IPS DF 6.9 (cell line): ENCODE data around the gene CHRNG.

Experiments
- DNase-seq: peaks from one replicate; pipeline ENCODE4 v3.0.0-alpha.2; 2013; ENCODE audit warnings: low read depth, low spot score
- H3K27ac ChIP-seq: one replicate; pipeline ENCODE4 v1.5.1; 2013; ENCODE audit warnings: low read length, control low read depth
- H3K27me3 ChIP-seq: 2 replicates; pipeline ENCODE4 v1.6.1; 2013; ENCODE audit warnings: mild to moderate bottlenecking, low read length; ENCODE audit not compliant: control insufficient read depth, insufficient read depth
- H3K36me3 ChIP-seq: 2 replicates; pipeline ENCODE4 v1.6.1; 2013; ENCODE audit warnings: low read length; ENCODE audit not compliant: control insufficient read depth, insufficient read depth
- H3K4me1 ChIP-seq: 2 replicates; pipeline ENCODE4 v1.6.1; 2013; ENCODE audit warnings: low read length; ENCODE audit not compliant: control insufficient read depth, insufficient read depth
- H3K4me3 ChIP-seq: 2 replicates; pipeline ENCODE4 v1.5.1; 2013; ENCODE audit warnings: mild to moderate bottlenecking, low read length
- H3K9me3 ChIP-seq: 2 replicates; pipeline ENCODE4 v1.6.1; 2013; ENCODE audit warnings: low read length, inconsistent platforms; ENCODE audit not compliant: control insufficient read depth, insufficient read depth
- whole genome bisulfite sequencing: extraction: QIAGEN DNeasy Blood & Tissue Kit; methylation state at CpG from one replicate; pipeline ENCODE4 v1.1.7; 2013; ENCODE audit warnings: mixed read lengths, missing lambda C conversion rate; ENCODE audit not compliant: insufficient read length, insufficient coverage; 5-methylcytosine and 5-hydroxymethylcytosine counted together

Gene CHRNG

GRCh38 chr2:232577841-232578240 lies 38.3 kb downstream of the CHRNG start:
- H3K36me3 ChIP-seq, result peaks cover 6% of the 10 kb centered on the region; the same call in 1 of the 2 replicates
- no peak overlapping the region for H3K4me3 ChIP-seq
- WGBS, result no CpG with 5 or more reads among the region's 2 CpGs
- no peak for DNase-seq
- no peaks in the 10 kb centered on the region for H3K4me1 ChIP-seq
- H3K9me3 ChIP-seq, result no peaks in the 10 kb centered on the region
- no peaks in the 10 kb centered on the region for H3K27me3 ChIP-seq
- no peak overlapping the region for H3K27ac ChIP-seq

DNA sequence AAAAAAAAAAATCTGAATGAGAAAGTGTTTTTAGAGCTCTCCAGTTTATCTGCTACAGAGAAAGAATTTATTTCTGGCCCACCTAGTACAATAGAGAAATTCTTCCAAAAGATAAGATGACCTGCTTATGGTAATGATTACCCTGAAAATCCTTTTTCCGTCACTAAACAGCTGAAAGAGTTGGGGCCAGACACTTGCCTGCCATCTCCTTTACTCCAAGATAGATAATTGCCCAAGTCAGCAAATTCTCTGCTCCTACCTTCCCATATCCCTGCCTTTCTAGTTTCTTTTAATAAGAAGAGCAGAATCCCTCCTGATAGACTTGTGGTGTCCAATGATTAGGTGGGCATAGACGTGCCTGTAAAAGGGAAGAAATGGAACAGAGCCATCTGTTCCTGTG lies 39.1 kb downstream of the CHRNG start:
- no CpG with 5 or more reads among the region's 2 CpGs for WGBS
- DNase-seq, result no peak
- no peak overlapping the region for H3K27ac ChIP-seq
- peaks cover 6% of the 10 kb centered on the region; the same call in 1 of the 2 replicates for H3K36me3 ChIP-seq
- no peaks in the 10 kb centered on the region for H3K4me1 ChIP-seq
- no peaks in the 10 kb centered on the region for H3K9me3 ChIP-seq
- no peaks in the 10 kb centered on the region for H3K27me3 ChIP-seq
- H3K4me3 ChIP-seq, result no peak overlapping the region

- H3K27ac ChIP-seq, result no peak overlapping the region
- no peak for DNase-seq
- no peak overlapping the region for H3K4me3 ChIP-seq
- no CpG with 5 or more reads among the region's 6 CpGs for WGBS
- H3K4me1 ChIP-seq, result no peaks in the 10 kb centered on the region
- H3K36me3 ChIP-seq, result peaks cover 3% of the 10 kb centered on the region; the same call in 1 of the 2 replicates
- no peaks in the 10 kb centered on the region for H3K27me3 ChIP-seq
- no peaks in the 10 kb centered on the region for H3K9me3 ChIP-seq
Measured at GRCh38 chr2:232580648-232580981, 41.1 kb downstream of the CHRNG start.

- no peak overlapping the region for H3K4me3 ChIP-seq
- no peak for DNase-seq
- no peaks in the 10 kb centered on the region for H3K4me1 ChIP-seq
- no peaks in the 10 kb centered on the region for H3K27me3 ChIP-seq
- no peak overlapping the region for H3K27ac ChIP-seq
- H3K36me3 ChIP-seq, result peaks cover 3% of the 10 kb centered on the region; the same call in 1 of the 2 replicates
- no peaks in the 10 kb centered on the region for H3K9me3 ChIP-seq
Measured at GRCh38 chr2:232581725-232582124, 42.2 kb downstream of the CHRNG start.

DNA sequence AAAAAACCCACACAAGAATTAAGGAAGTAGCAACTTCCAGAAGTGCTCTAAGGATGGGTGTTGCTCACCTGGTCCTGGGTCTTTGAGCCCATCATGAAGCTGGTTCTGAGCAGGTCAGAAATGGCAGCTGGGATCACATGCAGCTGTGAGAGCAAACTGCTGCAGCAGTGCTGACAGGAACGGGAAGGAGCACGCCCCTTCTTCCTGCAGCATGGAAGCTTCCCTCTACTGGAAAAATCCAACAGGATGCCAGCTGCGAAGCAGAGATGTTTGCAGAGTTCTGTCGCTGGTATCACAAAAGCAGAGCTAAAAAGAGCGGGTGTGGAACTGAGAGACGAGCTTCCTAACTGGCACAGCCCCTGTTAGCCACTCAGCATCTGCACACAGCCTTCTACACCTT lies 44.7 kb downstream of the CHRNG start:
- no peaks in the 10 kb centered on the region for H3K9me3 ChIP-seq
- H3K36me3 ChIP-seq, result 0 out of 2 replicates have a peak, but pooled peaks cover 3% of the 10 kb centered on the region
- no peaks in the 10 kb centered on the region for H3K27me3 ChIP-seq
- no peak overlapping the region for H3K4me3 ChIP-seq
- DNase-seq, result no peak
- no CpG with 5 or more reads among the region's 6 CpGs for WGBS
- H3K27ac ChIP-seq, result no peak overlapping the region
- H3K4me1 ChIP-seq, result peaks cover 3% of the 10 kb centered on the region; the same call in 1 of the 2 replicates

GRCh38 chr2:232586943-232587505 lies 47.5 kb downstream of the CHRNG start:
- Histone ChIP-seq H3K9me3 (no peaks in the 10 kb centered on the region), H3K27ac (no peak overlapping the region), H3K4me3 (no peak overlapping the region), H3K27me3 (no peaks in the 10 kb centered on the region), H3K4me1 (peaks cover 3% of the 10 kb centered on the region; the same call in 1 of the 2 replicates), H3K36me3 (no peaks in the 10 kb centered on the region)
- DNase-seq, result no peak
- WGBS, result no CpG with 5 or more reads among the region's 5 CpGs

DNA sequence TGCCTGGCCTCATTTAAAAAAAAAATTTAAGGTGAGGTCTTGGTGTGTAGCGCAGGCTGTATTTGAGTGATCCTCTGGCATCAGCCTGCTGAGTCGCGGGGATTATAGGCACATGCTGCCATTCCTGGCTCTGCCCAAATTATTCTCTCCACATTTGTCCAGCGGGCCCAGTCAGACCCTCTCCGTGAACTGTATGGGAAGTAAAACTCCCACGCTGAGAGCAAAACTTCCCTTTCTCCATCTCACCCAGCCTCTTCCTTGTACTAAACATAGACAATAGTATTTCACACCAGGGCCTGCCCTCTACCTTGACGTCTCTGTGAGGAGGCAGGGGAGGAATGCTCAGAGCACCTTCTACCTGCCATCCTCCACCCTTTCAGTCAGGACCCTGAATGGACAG lies 48.0 kb downstream of the CHRNG start:
- Histone ChIP-seq H3K27ac (no peak overlapping the region), H3K9me3 (no peaks in the 10 kb centered on the region)
- no CpG with 5 or more reads among the region's 7 CpGs for WGBS

GRCh38 chr2:232588031-232588430 lies 48.5 kb downstream of the CHRNG start:
- Histone ChIP-seq H3K9me3 (no peaks in the 10 kb centered on the region), H3K4me1 (peaks cover 3% of the 10 kb centered on the region; the same call in 1 of the 2 replicates), H3K4me3 (no peak overlapping the region), H3K27me3 (no peaks in the 10 kb centered on the region), H3K36me3 (no peaks in the 10 kb centered on the region), H3K27ac (no peak overlapping the region)
- WGBS, result no CpG with 5 or more reads among the region's 8 CpGs
- DNase-seq, result no peak

More for the DNA sequence above, 48.0 kb downstream of the CHRNG start:
- Histone ChIP-seq H3K4me1 (peaks cover 3% of the 10 kb centered on the region; the same call in 1 of the 2 replicates), H3K27me3 (no peaks in the 10 kb centered on the region), H3K4me3 (no peak overlapping the region), H3K36me3 (no peaks in the 10 kb centered on the region)
- no peak for DNase-seq

GRCh38 chr2:232588680-232589585 lies 49.4 kb downstream of the CHRNG start:
- Histone ChIP-seq H3K4me3 (no peak overlapping the region), H3K27ac (no peak overlapping the region), H3K4me1 (peaks cover 3% of the 10 kb centered on the region; the same call in 1 of the 2 replicates), H3K9me3 (no peaks in the 10 kb centered on the region), H3K36me3 (no peaks in the 10 kb centered on the region), H3K27me3 (no peaks in the 10 kb centered on the region)
- no peak for DNase-seq
- no CpG with 5 or more reads among the region's 18 CpGs for WGBS

DNA sequence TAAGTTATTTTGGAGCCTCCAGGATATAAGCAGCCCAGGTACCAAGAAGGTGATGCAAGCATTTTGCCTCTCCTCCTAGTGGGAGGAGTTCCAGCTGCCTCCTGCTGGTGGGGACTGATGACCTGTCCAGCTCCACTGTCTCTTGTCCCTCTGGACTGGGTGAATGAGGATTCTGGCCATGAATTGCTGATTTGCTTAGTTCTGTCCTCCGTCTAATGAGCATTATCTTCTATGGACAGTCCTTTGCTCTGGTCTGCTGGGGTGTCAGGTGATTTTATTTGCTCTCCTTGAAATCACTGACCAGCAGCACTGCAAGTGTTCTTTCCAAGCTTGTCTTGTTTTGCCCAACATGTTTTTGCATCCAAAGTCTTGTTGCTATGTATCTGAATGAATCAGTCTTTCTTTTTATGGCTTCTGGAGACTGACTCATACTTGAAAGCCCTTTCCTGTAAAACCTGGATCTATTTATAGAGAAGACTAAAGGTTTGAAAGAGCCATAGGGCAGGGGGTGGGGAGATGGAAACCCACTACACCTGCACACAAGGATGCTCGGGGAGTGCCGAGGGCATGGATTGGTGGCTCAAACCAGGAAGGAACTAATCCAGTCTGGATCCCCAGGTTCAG lies 53.4 kb downstream of the CHRNG start:
- no CpG with 5 or more reads among the region's 3 CpGs for WGBS
- Histone ChIP-seq H3K36me3 (no peaks in the 10 kb centered on the region), H3K4me1 (peaks cover 1% of the 10 kb centered on the region; the same call in 1 of the 2 replicates), H3K4me3 (no peak overlapping the region), H3K9me3 (no peaks in the 10 kb centered on the region), H3K27me3 (no peaks in the 10 kb centered on the region), H3K27ac (no peak overlapping the region)
- DNase-seq, result no peak
